HUES64 (cell line): Measurements from ENCODE around the gene CKB.

ENCODE experiments used
- H3K27ac ChIP-seq: 2 replicates; pipeline ENCODE4 v1.7.0; 2013; ENCODE audit warnings: low read depth, low read length, inconsistent platforms
- H3K27me3 ChIP-seq: 2 replicates; pipeline ENCODE4 v1.6.1; 2013; ENCODE audit warnings: mild to moderate bottlenecking, low read length; ENCODE audit not compliant: insufficient read depth
- H3K36me3 ChIP-seq: 2 replicates; pipeline ENCODE4 v1.6.1; 2013; ENCODE audit warnings: mild to moderate bottlenecking, low read length; ENCODE audit not compliant: insufficient read depth
- H3K4me1 ChIP-seq: 2 replicates; pipeline ENCODE4 v1.6.1; 2013; ENCODE audit warnings: mild to moderate bottlenecking, low read length, moderate library complexity; ENCODE audit not compliant: insufficient read depth
- H3K4me3 ChIP-seq: 2 replicates; pipeline ENCODE4 v1.5.1; 2013; ENCODE audit warnings: mild to moderate bottlenecking, low read length, moderate library complexity
- H3K9ac ChIP-seq: 2 replicates; pipeline ENCODE4 v1.6.1; 2013; ENCODE audit warnings: mild to moderate bottlenecking, low read depth, low read length
- H3K9me3 ChIP-seq: 2 replicates; pipeline ENCODE4 v1.6.1; 2013; ENCODE audit warnings: low read depth, low read length; ENCODE audit not compliant: insufficient read depth
- WGBS: fragments of 150-250, 120-280 bp; methylation state at CpG from one replicate; pipeline ENCODE4 v1.1.7; 2013; ENCODE audit warnings: missing lambda C conversion rate; 5-methylcytosine and 5-hydroxymethylcytosine counted together

CKB gene

GRCh38 chr14:103542605-103543088 is 20.0 kb upstream of the CKB start:
- Histone ChIP-seq H3K9me3 (no peaks in the 10 kb centered on the region), H3K36me3 (no peaks in the 10 kb centered on the region), H3K27me3 (no peaks in the 10 kb centered on the region), H3K4me3 (peak overlapping the region; percentile 39), H3K27ac (peak overlapping the region; percentile 98), H3K4me1 (peaks cover 28% of the 10 kb centered on the region), H3K9ac (peak overlapping the region; percentile 84)
- 4% methylated on average over 17 of the region's 18 CpGs for WGBS

- Histone ChIP-seq H3K27ac (peak overlapping the region; percentile 98), H3K27me3 (no peaks in the 10 kb centered on the region), H3K36me3 (no peaks in the 10 kb centered on the region), H3K9ac (peak overlapping the region; percentile 84), H3K9me3 (no peaks in the 10 kb centered on the region), H3K4me1 (peaks cover 28% of the 10 kb centered on the region), H3K4me3 (peak overlapping the region; percentile 39)
- 58% methylated on average over 33 of the region's 33 CpGs for WGBS
These were observed 19.3 kb upstream of the CKB start for GRCh38 chr14:103541709-103542604.

- Histone ChIP-seq H3K27me3 (no peaks in the 10 kb centered on the region), H3K4me1 (peaks cover 28% of the 10 kb centered on the region), H3K4me3 (no peak overlapping the region), H3K9me3 (no peaks in the 10 kb centered on the region), H3K27ac (no peak overlapping the region), H3K36me3 (no peaks in the 10 kb centered on the region), H3K9ac (no peak overlapping the region)
- WGBS = 83% methylated on average over 17 of the region's 17 CpGs
These were observed 18.4 kb upstream of the CKB start for GRCh38 chr14:103540821-103541708.

GRCh38 chr14:103539056-103539825 is 16.6 kb upstream of the CKB start:
- Histone ChIP-seq H3K9ac (no peak overlapping the region), H3K4me3 (no peak overlapping the region), H3K36me3 (peaks cover 8% of the 10 kb centered on the region; the same call in 1 of the 2 replicates), H3K27ac (no peak overlapping the region), H3K27me3 (no peaks in the 10 kb centered on the region), H3K4me1 (peaks cover 28% of the 10 kb centered on the region), H3K9me3 (no peaks in the 10 kb centered on the region)
- 82% methylated on average over 28 of the region's 28 CpGs for WGBS

GRCh38 chr14:103538291-103539055 is 15.8 kb upstream of the CKB start:
- Histone ChIP-seq H3K4me1 (peaks cover 22% of the 10 kb centered on the region), H3K9me3 (no peaks in the 10 kb centered on the region), H3K36me3 (peaks cover 13% of the 10 kb centered on the region; the same call in 1 of the 2 replicates), H3K27ac (no peak overlapping the region), H3K27me3 (no peaks in the 10 kb centered on the region), H3K4me3 (no peak overlapping the region), H3K9ac (no peak overlapping the region)
- 79% methylated on average over 30 of the region's 30 CpGs for WGBS

GRCh38 chr14:103537175-103537990 is 14.8 kb upstream of the CKB start:
- 72% methylated on average over 18 of the region's 18 CpGs for WGBS

GRCh38 chr14:103536693-103537092 is 14.1 kb upstream of the CKB start:
- 87% methylated on average over 9 of the region's 9 CpGs for WGBS
- Histone ChIP-seq H3K9me3 (no peaks in the 10 kb centered on the region), H3K4me3 (no peak overlapping the region), H3K27me3 (no peaks in the 10 kb centered on the region), H3K4me1 (peaks cover 7% of the 10 kb centered on the region), H3K9ac (no peak overlapping the region), H3K36me3 (peaks cover 22% of the 10 kb centered on the region; the same call in 1 of the 2 replicates), H3K27ac (no peak overlapping the region)

More at GRCh38 chr14:103537175-103537990, 14.8 kb upstream of the CKB start:
- peaks cover 14% of the 10 kb centered on the region for H3K4me1 ChIP-seq
- H3K4me3 ChIP-seq = no peak overlapping the region
- H3K9me3 ChIP-seq = no peaks in the 10 kb centered on the region
- H3K36me3 ChIP-seq = peaks cover 19% of the 10 kb centered on the region; the same call in 1 of the 2 replicates
- no peaks in the 10 kb centered on the region for H3K27me3 ChIP-seq
- no peak overlapping the region for H3K27ac ChIP-seq
- no peak overlapping the region for H3K9ac ChIP-seq

GRCh38 chr14:103535891-103536565 is 13.4 kb upstream of the CKB start:
- H3K27me3 ChIP-seq = no peaks in the 10 kb centered on the region

More at GRCh38 chr14:103535891-103536565, 13.4 kb upstream of the CKB start:
- H3K4me3 ChIP-seq = no peak overlapping the region
- WGBS = 93% methylated on average over 11 of the region's 11 CpGs
- no peak overlapping the region for H3K27ac ChIP-seq
- H3K9ac ChIP-seq = no peak overlapping the region
- peaks cover 22% of the 10 kb centered on the region; the same call in 1 of the 2 replicates for H3K36me3 ChIP-seq
- H3K9me3 ChIP-seq = no peaks in the 10 kb centered on the region
- H3K4me1 ChIP-seq = peaks cover 4% of the 10 kb centered on the region; the same call in 1 of the 2 replicates
